Activated CD4-positive, alpha-beta T cell treated with anti-CD3 and anti-CD28 coated beads, Interleukin-2, amount 50 U/mL, for 1 hour (primary cell): Measurements from ENCODE around the gene LEFTY1.
"Not testable (repeated sequence)": the region's sequence is repeated elsewhere in the genome, so short reads cannot be mapped to it uniquely, and the experiment has no call there.

Source experiments
- DNase-seq: peaks from one replicate; pipeline ENCODE4 v3.0.0-alpha.2; 2020

LEFTY1 gene

GRCh38 chr1:225888898-225889601, at the start of gene LEFTY1:
Gene LEFTY1 (minus strand): TSS chr1:225889146. CDS start chr1:225889066, 80 bp downstream.
- no peak for DNase-seq

- no peak for DNase-seq
Observed at GRCh38 chr1:225937048-225937968, 48.4 kb upstream of the LEFTY1 start.

GRCh38 chr1:225936523-225936922, 47.6 kb upstream of the LEFTY1 start:
- DNase-seq = no peak

GRCh38 chr1:225936086-225936485, 47.1 kb upstream of the LEFTY1 start:
- not testable (repeated sequence) for DNase-seq

GRCh38 chr1:225934711-225935110, 45.8 kb upstream of the LEFTY1 start:
- DNase-seq = no peak

GRCh38 chr1:225933072-225933471, 44.1 kb upstream of the LEFTY1 start:
- DNase-seq = no peak

- no peak for DNase-seq
Observed at GRCh38 chr1:225931270-225932136, 42.6 kb upstream of the LEFTY1 start.

GRCh38 chr1:225930566-225930965, 41.6 kb upstream of the LEFTY1 start:
- no peak for DNase-seq

GRCh38 chr1:225929462-225929861, 40.5 kb upstream of the LEFTY1 start:
- DNase-seq = not testable (repeated sequence)

GRCh38 chr1:225928186-225929175, 39.5 kb upstream of the LEFTY1 start:
- no peak for DNase-seq

- DNase-seq = no peak
Observed at GRCh38 chr1:225926551-225927113, 37.7 kb upstream of the LEFTY1 start.

- DNase-seq = peak; percentile 92
Observed at GRCh38 chr1:225923692-225924555, 35.0 kb upstream of the LEFTY1 start, which contains the start of gene PYCR2. Gene PYCR2 (minus strand): TSS chr1:225924250. CDS start chr1:225924110, 140 bp downstream.

GRCh38 chr1:225923381-225923691, 34.4 kb upstream of the LEFTY1 start:
- DNase-seq = no peak

- DNase-seq = no peak
Observed at GRCh38 chr1:225921734-225922709, 33.1 kb upstream of the LEFTY1 start.

- DNase-seq = no peak
Observed at GRCh38 chr1:225919906-225920305, 31.0 kb upstream of the LEFTY1 start.

GRCh38 chr1:225918280-225918679, 29.3 kb upstream of the LEFTY1 start:
- no peak for DNase-seq

- no peak for DNase-seq
Observed at GRCh38 chr1:225917536-225917935, 28.6 kb upstream of the LEFTY1 start.

GRCh38 chr1:225917101-225917500, 28.2 kb upstream of the LEFTY1 start:
- DNase-seq = no peak

GRCh38 chr1:225915538-225915991, 26.6 kb upstream of the LEFTY1 start:
- DNase-seq = no peak
